ENCODE data around the gene DSN1. TPM values are rescaled to one million over a fixed set of nuclear protein-coding genes. Genes with fewer than 3 reads are reported as not detected.
A peak's percentile ranks its signal among the peaks of the same experiment; 100 is the strongest.

The DSN1 gene
- total RNA-seq, 1 donor = 8.0 TPM

- Histone ChIP-seq H2AFZ (ENCODE audit: low read length) (peak overlapping the region; percentile 77), H3K9me3 (ENCODE audit: low read depth, low read length) (no peaks in the 10 kb centered on the region), H4K20me1 (ENCODE audit: insufficient read depth, low read length) (peaks cover 3% of the 10 kb centered on the region), H3K36me3 (ENCODE audit: insufficient read depth, low read length) (no peaks in the 10 kb centered on the region), H3K79me2 (ENCODE audit: insufficient read depth, low read length) (peaks cover 15% of the 10 kb centered on the region), H3K4me2 (ENCODE audit: insufficient read depth, low read length) (peak overlapping the region; percentile 86), H3K27me3 (ENCODE audit: insufficient read depth, low read length) (no peaks in the 10 kb centered on the region), H3K4me1 (ENCODE audit: insufficient read depth, low read length) (peaks cover 14% of the 10 kb centered on the region), H3K4me3 (ENCODE audit: insufficient read depth, low read length) (peak overlapping the region; percentile 72), H3K27ac (ENCODE audit: low read depth, low read length) (no peak overlapping the region)
- TF ChIP-seq CTCF (IDR thresholded peaks at IDR 0.05; ENCODE audit: extremely low read depth, low read depth, low read length) = no peak
- peak; percentile 95 for DNase-seq (ENCODE audit: insufficient read length, low spot score, missing footprints)
These were observed 28.8 kb downstream of the DSN1 start for GRCh38 chr20:36744764-36745191.

- no peak overlapping the region for H3K27ac ChIP-seq (ENCODE audit: low read depth, low read length)
- DNase-seq (ENCODE audit: insufficient read length, low spot score, missing footprints) = peak; percentile 72
- H3K4me3 ChIP-seq (ENCODE audit: insufficient read depth, low read length) = no peak overlapping the region
These were observed 29.3 kb downstream of the DSN1 start for GRCh38 chr20:36744243-36744642.

GRCh38 chr20:36742558-36742957, 31.0 kb downstream of the DSN1 start:
- H2AFZ ChIP-seq (ENCODE audit: low read length) = no peak overlapping the region
- peaks cover 15% of the 10 kb centered on the region for H3K79me2 ChIP-seq (ENCODE audit: insufficient read depth, low read length)
- no peaks in the 10 kb centered on the region for H3K9me3 ChIP-seq (ENCODE audit: low read depth, low read length)
- no peak overlapping the region for H3K4me2 ChIP-seq (ENCODE audit: insufficient read depth, low read length)
- peaks cover 3% of the 10 kb centered on the region for H4K20me1 ChIP-seq (ENCODE audit: insufficient read depth, low read length)
- H3K27ac ChIP-seq (ENCODE audit: low read depth, low read length) = no peak overlapping the region
- peaks cover 14% of the 10 kb centered on the region for H3K4me1 ChIP-seq (ENCODE audit: insufficient read depth, low read length)
- H3K4me3 ChIP-seq (ENCODE audit: insufficient read depth, low read length) = no peak overlapping the region
- peak; percentile 50 for DNase-seq (ENCODE audit: insufficient read length, low spot score, missing footprints)
- no peak for TF ChIP-seq CTCF (IDR thresholded peaks at IDR 0.05; ENCODE audit: extremely low read depth, low read depth, low read length)
- H3K27me3 ChIP-seq (ENCODE audit: insufficient read depth, low read length) = no peaks in the 10 kb centered on the region
- H3K36me3 ChIP-seq (ENCODE audit: insufficient read depth, low read length) = no peaks in the 10 kb centered on the region

More at GRCh38 chr20:36744243-36744642, 29.3 kb downstream of the DSN1 start:
- peak overlapping the region; percentile 86 for H3K4me2 ChIP-seq (ENCODE audit: insufficient read depth, low read length)
- H2AFZ ChIP-seq (ENCODE audit: low read length) = no peak overlapping the region
- H3K36me3 ChIP-seq (ENCODE audit: insufficient read depth, low read length) = no peaks in the 10 kb centered on the region
- peaks cover 15% of the 10 kb centered on the region for H3K79me2 ChIP-seq (ENCODE audit: insufficient read depth, low read length)
- H3K4me1 ChIP-seq (ENCODE audit: insufficient read depth, low read length) = peaks cover 14% of the 10 kb centered on the region
- H4K20me1 ChIP-seq (ENCODE audit: insufficient read depth, low read length) = peaks cover 3% of the 10 kb centered on the region
- no peaks in the 10 kb centered on the region for H3K27me3 ChIP-seq (ENCODE audit: insufficient read depth, low read length)
- H3K9me3 ChIP-seq (ENCODE audit: low read depth, low read length) = no peaks in the 10 kb centered on the region
- no peak for TF ChIP-seq CTCF (IDR thresholded peaks at IDR 0.05; ENCODE audit: extremely low read depth, low read depth, low read length)

GRCh38 chr20:36741072-36741471, 32.5 kb downstream of the DSN1 start:
- peaks cover 8% of the 10 kb centered on the region for H4K20me1 ChIP-seq (ENCODE audit: insufficient read depth, low read length)
- no peak for DNase-seq (ENCODE audit: insufficient read length, low spot score, missing footprints)
- H3K9me3 ChIP-seq (ENCODE audit: low read depth, low read length) = no peaks in the 10 kb centered on the region
- H3K79me2 ChIP-seq (ENCODE audit: insufficient read depth, low read length) = peaks cover 15% of the 10 kb centered on the region
- TF ChIP-seq CTCF (IDR thresholded peaks at IDR 0.05; ENCODE audit: extremely low read depth, low read depth, low read length) = no peak
- H3K4me2 ChIP-seq (ENCODE audit: insufficient read depth, low read length) = no peak overlapping the region
- no peak overlapping the region for H3K27ac ChIP-seq (ENCODE audit: low read depth, low read length)
- H3K4me1 ChIP-seq (ENCODE audit: insufficient read depth, low read length) = peaks cover 11% of the 10 kb centered on the region
- no peak overlapping the region for H3K4me3 ChIP-seq (ENCODE audit: insufficient read depth, low read length)
- H3K36me3 ChIP-seq (ENCODE audit: insufficient read depth, low read length) = no peaks in the 10 kb centered on the region
- no peak overlapping the region for H2AFZ ChIP-seq (ENCODE audit: low read length)
- no peaks in the 10 kb centered on the region for H3K27me3 ChIP-seq (ENCODE audit: insufficient read depth, low read length)
